ENCODE results near the gene PDGFRB. TPM values are rescaled to one million over a fixed set of nuclear protein-coding genes. Genes with fewer than 3 reads are reported as not detected.
"Not testable (repeated sequence)": the region's sequence is repeated elsewhere in the genome, so short reads cannot be mapped to it uniquely, and the experiment has no call there.

Gene PDGFRB
- total RNA-seq, 1 donor from 2014 or later: 2.3 TPM

DNA sequence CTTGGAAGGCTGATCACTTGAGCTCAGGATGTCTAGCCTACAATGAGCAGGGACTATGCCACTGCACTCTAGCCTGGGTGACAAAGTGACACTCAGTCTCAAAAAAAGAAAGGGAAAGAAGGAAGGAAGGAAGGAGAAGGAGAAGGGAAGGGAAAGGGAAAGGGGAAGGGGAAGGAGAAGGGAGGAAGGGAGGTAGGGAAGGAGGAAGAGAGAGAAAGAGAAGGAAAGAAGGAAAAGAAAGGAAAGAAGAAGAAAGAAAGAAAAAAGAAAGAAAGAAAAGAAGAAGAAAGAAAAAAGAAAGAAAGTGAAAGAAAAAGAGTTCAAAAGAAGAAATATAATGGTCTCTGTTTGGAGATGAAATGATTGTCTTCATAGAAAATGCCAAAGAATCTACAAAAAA is 58.5 kb downstream of the PDGFRB start:
- no peak for DNase-seq (ENCODE audit: low spot score, unreplicated experiment)
- TF ChIP-seq CTCF (IDR thresholded peaks at IDR 0.05; ENCODE audit: unreplicated experiment): no peak
- H3K9me3 Mint-ChIP-seq (ENCODE audit: low read depth): peaks cover 4% of the 10 kb centered on the region
- peaks cover 6% of the 10 kb centered on the region for H3K4me1 Mint-ChIP-seq (ENCODE audit: low read depth)
- H3K4me3 Mint-ChIP-seq (ENCODE audit: low read depth): no peak overlapping the region
- H3K27me3 Mint-ChIP-seq: no peaks in the 10 kb centered on the region
- H3K36me3 Mint-ChIP-seq (ENCODE audit: insufficient read depth): no peaks in the 10 kb centered on the region
- no peak overlapping the region for H3K27ac Mint-ChIP-seq

GRCh38 chr5:150092159-150092787 is 63.4 kb downstream of the PDGFRB start:
- TF ChIP-seq CTCF (IDR thresholded peaks at IDR 0.05; ENCODE audit: unreplicated experiment): no peak
- H3K4me1 Mint-ChIP-seq (ENCODE audit: low read depth): peaks cover 16% of the 10 kb centered on the region
- peaks cover 3% of the 10 kb centered on the region for H3K27me3 Mint-ChIP-seq
- peaks cover 4% of the 10 kb centered on the region for H3K9me3 Mint-ChIP-seq (ENCODE audit: low read depth)
- no peak overlapping the region for H3K27ac Mint-ChIP-seq
- DNase-seq (ENCODE audit: low spot score, unreplicated experiment): no peak
- H3K4me3 Mint-ChIP-seq (ENCODE audit: low read depth): no peak overlapping the region
- H3K36me3 Mint-ChIP-seq (ENCODE audit: insufficient read depth): no peaks in the 10 kb centered on the region

DNA sequence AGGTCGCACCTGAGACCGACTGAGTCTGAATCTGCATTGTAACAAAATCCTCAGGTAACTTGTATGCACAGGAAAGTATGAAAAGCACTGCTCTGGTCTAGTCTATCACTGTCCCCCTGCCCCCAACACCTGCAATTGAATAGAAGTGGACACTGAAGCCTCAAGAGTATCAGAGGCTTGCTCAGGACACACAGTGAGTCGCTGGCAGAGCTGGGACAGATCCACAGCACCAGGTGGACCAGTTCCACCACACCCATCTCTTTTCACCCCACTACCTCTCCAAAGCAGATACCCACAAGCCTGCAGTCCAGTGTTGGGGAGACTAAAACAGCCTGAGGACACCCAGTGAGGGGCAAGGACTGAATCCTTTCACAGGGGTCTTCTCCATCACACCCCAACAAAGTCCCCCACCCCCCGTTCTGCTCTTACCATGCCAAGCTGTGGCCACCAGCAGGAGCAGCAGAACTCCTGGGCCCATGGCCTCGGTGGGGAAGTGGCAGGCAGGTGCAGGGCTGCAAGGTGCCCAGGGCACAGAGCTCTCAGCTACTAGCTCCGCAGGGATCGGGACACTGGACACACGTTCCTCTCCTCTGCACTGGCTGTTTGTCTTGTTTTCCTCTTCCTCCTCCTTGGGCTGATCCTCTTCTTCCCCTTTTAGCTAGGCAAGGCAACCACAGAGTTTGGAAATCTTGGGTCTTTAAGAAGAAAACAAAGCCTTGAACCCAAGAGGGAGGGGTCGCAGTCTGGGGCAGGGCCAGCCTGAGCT is 69.5 kb downstream of the PDGFRB start, which contains the start of gene CSF1R:
TSS of gene CSF1R (minus strand) at position 605 of the 766 bp plus-strand sequence. CDS start at position 478, 127 bp downstream.
- Mint-ChIP-seq H3K27ac (no peak within 1 kb of the TSS), H3K36me3 (ENCODE audit: insufficient read depth) (no peaks in the 10 kb centered on the region), H3K9me3 (ENCODE audit: low read depth) (no peaks in the 10 kb centered on the region), H3K4me1 (ENCODE audit: low read depth) (peaks cover 3% of the 10 kb centered on the region), H3K27me3 (peaks cover 32% of the 10 kb centered on the region), H3K4me3 (ENCODE audit: low read depth) (no peak within 1 kb of the TSS)
- TF ChIP-seq CTCF (IDR thresholded peaks at IDR 0.05; ENCODE audit: unreplicated experiment): no peak
- DNase-seq (ENCODE audit: low spot score, unreplicated experiment): no peak

GRCh38 chr5:150085191-150085912 is 70.3 kb downstream of the PDGFRB start:
- no peak for TF ChIP-seq CTCF (IDR thresholded peaks at IDR 0.05; ENCODE audit: unreplicated experiment)
- Mint-ChIP-seq H3K27me3 (peaks cover 33% of the 10 kb centered on the region), H3K27ac (no peak overlapping the region), H3K4me3 (ENCODE audit: low read depth) (no peak overlapping the region), H3K9me3 (ENCODE audit: low read depth) (no peaks in the 10 kb centered on the region), H3K4me1 (ENCODE audit: low read depth) (no peaks in the 10 kb centered on the region), H3K36me3 (ENCODE audit: insufficient read depth) (no peaks in the 10 kb centered on the region)
- no peak for DNase-seq (ENCODE audit: low spot score, unreplicated experiment)

- peaks cover 33% of the 10 kb centered on the region for H3K27me3 Mint-ChIP-seq
- H3K4me1 Mint-ChIP-seq (ENCODE audit: low read depth); H3K27ac Mint-ChIP-seq; DNase-seq (ENCODE audit: low spot score, unreplicated experiment); H3K4me3 Mint-ChIP-seq (ENCODE audit: low read depth); H3K9me3 Mint-ChIP-seq (ENCODE audit: low read depth); H3K36me3 Mint-ChIP-seq (ENCODE audit: insufficient read depth): not testable (repeated sequence)
Measured at GRCh38 chr5:150084754-150085153, 70.9 kb downstream of the PDGFRB start.

All from progenitor cell of endocrine pancreas (in vitro differentiated cells).